Activated CD4-positive, alpha-beta T cell treated with anti-CD3 and anti-CD28 coated beads for 36 hours (primary cell): ENCODE measurements around the gene ZNF326. TPM values are rescaled to one million over a fixed set of nuclear protein-coding genes. Genes with fewer than 3 reads are reported as not detected.
A peak's percentile ranks its signal among the peaks of the same experiment; 100 is the strongest.

ENCODE experiments used
- ATAC-seq: fragments of 200-7000 bp; cut with Tn5 transposase; one replicate; pipeline ENCODE4 v1.10.0; 2021; ENCODE audit warnings: mild to moderate bottlenecking, moderate library complexity
- CTCF ChIA-PET: fragments of 350-600 bp; sonication (Branson Sonifier 250); formaldehyde crosslinking; loops from one replicate; lab custom pipeline; 2021; ENCODE audit warnings: antibody characterized with exemption; lab: Charles Lee
- POLR2A ChIA-PET: fragments of 350-600 bp; sonication (Branson Sonifier 250); formaldehyde crosslinking; loops from one replicate; lab custom pipeline; 2021; ENCODE audit warnings: antibody characterized with exemption, inconsistent platforms; lab: Charles Lee
- DNase-seq: peaks from one replicate; pipeline ENCODE4 v3.0.0-alpha.2; 2020
- H3K27ac Mint-ChIP-seq: one replicate; pipeline ENCODE4 v1.8.0; 2021; ENCODE audit warnings: mixed read lengths
- H3K27me3 Mint-ChIP-seq: one replicate; pipeline ENCODE4 v1.8.0; 2021; ENCODE audit warnings: mixed read lengths
- H3K36me3 Mint-ChIP-seq: one replicate; pipeline ENCODE4 v1.8.0; 2021; ENCODE audit warnings: low read depth, mixed read lengths
- H3K4me1 Mint-ChIP-seq: one replicate; pipeline ENCODE4 v1.8.0; 2021; ENCODE audit warnings: mixed read lengths
- H3K4me3 Mint-ChIP-seq: one replicate; pipeline ENCODE4 v1.8.0; 2021; ENCODE audit warnings: mild to moderate bottlenecking, moderate library complexity, mixed read lengths
- H3K9me3 Mint-ChIP-seq: one replicate; pipeline ENCODE4 v1.8.0; 2021; ENCODE audit warnings: low read depth, mixed read lengths
- intact Hi-C, 2 experiments: fragments of 100-400 bp; cut with DNase I in 1 of 2; cut with micrococcal nuclease in 1 of 2; formaldehyde crosslinking; loops; one replicate each; pipeline versions ENCODE4 v1.14.2 to v1.15.1; 2022 to 2024; cut with DNase I, micrococcal nuclease
- total RNA-seq, 2 experiments: library from RNA; stranded (reverse); gene quantifications; one replicate each; pipeline ENCODE4 v1.2.3, GENCODE V29; 2021

The ZNF326 gene
- total RNA-seq, 2 experiments from 2014 or later = 19.4 to 20.5 TPM

GRCh38 chr1:89953929-89954328 is 41.0 kb upstream of the ZNF326 start:
- no peak overlapping the region for H3K4me3 Mint-ChIP-seq
- H3K27me3 Mint-ChIP-seq = no peaks in the 10 kb centered on the region
- no peaks in the 10 kb centered on the region for H3K9me3 Mint-ChIP-seq
- no peak for DNase-seq
- POLR2A ChIA-PET = interaction anchor here (0.6 kb wide), 1 partner anchor 9 kb away, joined by 3 read pairs; no protein-coding TSS in a partner anchor
- intact Hi-C loops = loop anchor here in 1 of 2 experiments (1.0 kb wide), 2 partner anchors 110 to 150 kb away; no protein-coding TSS in a partner anchor
- peaks cover 28% of the 10 kb centered on the region for H3K4me1 Mint-ChIP-seq
- H3K27ac Mint-ChIP-seq = no peak overlapping the region
- no peaks in the 10 kb centered on the region for H3K36me3 Mint-ChIP-seq
- no peak for ATAC-seq
- CTCF ChIA-PET = no interaction called here

GRCh38 chr1:89954401-89954800 is 40.5 kb upstream of the ZNF326 start:
- intact Hi-C loops = no loop called here
- no peaks in the 10 kb centered on the region for H3K9me3 Mint-ChIP-seq
- CTCF ChIA-PET = no interaction called here
- no peaks in the 10 kb centered on the region for H3K36me3 Mint-ChIP-seq
- H3K4me3 Mint-ChIP-seq = no peak overlapping the region
- ATAC-seq = no peak
- no peak overlapping the region for H3K27ac Mint-ChIP-seq
- POLR2A ChIA-PET = no interaction called here
- peaks cover 28% of the 10 kb centered on the region for H3K4me1 Mint-ChIP-seq
- H3K27me3 Mint-ChIP-seq = no peaks in the 10 kb centered on the region
- DNase-seq = no peak

GRCh38 chr1:89955311-89956205 is 39.4 kb upstream of the ZNF326 start:
- Mint-ChIP-seq H3K27ac (no peak overlapping the region), H3K27me3 (no peaks in the 10 kb centered on the region), H3K4me3 (no peak overlapping the region), H3K36me3 (no peaks in the 10 kb centered on the region), H3K4me1 (peaks cover 28% of the 10 kb centered on the region), H3K9me3 (no peaks in the 10 kb centered on the region)
- intact Hi-C loops = no loop called here
- POLR2A ChIA-PET = no interaction called here
- CTCF ChIA-PET = no interaction called here
- no peak for ATAC-seq
- DNase-seq = no peak

- Mint-ChIP-seq H3K9me3 (no peaks in the 10 kb centered on the region), H3K27me3 (no peaks in the 10 kb centered on the region), H3K4me1 (peaks cover 28% of the 10 kb centered on the region), H3K36me3 (no peaks in the 10 kb centered on the region), H3K4me3 (no peak overlapping the region), H3K27ac (no peak overlapping the region)
- ATAC-seq (peak; percentile 75), DNase-seq (peak; percentile 38)
- ChIA-PET POLR2A (no interaction called here), CTCF (interaction anchor here (1.0 kb wide), 1 partner anchor 333 kb away, joined by 3 read pairs; no protein-coding TSS in a partner anchor)
- intact Hi-C loops = no loop called here
Measured at GRCh38 chr1:89957107-89957506, 37.8 kb upstream of the ZNF326 start.

- POLR2A ChIA-PET = no interaction called here
- H3K4me1 Mint-ChIP-seq = peaks cover 15% of the 10 kb centered on the region
- H3K36me3 Mint-ChIP-seq = no peaks in the 10 kb centered on the region
- no peak for DNase-seq
- intact Hi-C loops = no loop called here
- no peaks in the 10 kb centered on the region for H3K9me3 Mint-ChIP-seq
- CTCF ChIA-PET = no interaction called here
- no peaks in the 10 kb centered on the region for H3K27me3 Mint-ChIP-seq
- H3K4me3 Mint-ChIP-seq = no peak overlapping the region
- no peak overlapping the region for H3K27ac Mint-ChIP-seq
- ATAC-seq = no peak
Measured at GRCh38 chr1:89958851-89959654, 35.9 kb upstream of the ZNF326 start.

- H3K36me3 Mint-ChIP-seq = no peaks in the 10 kb centered on the region
- DNase-seq (no peak), ATAC-seq (no peak)
- H3K27me3 Mint-ChIP-seq = no peaks in the 10 kb centered on the region
- no peak overlapping the region for H3K27ac Mint-ChIP-seq
- no peak overlapping the region for H3K4me3 Mint-ChIP-seq
- no peaks in the 10 kb centered on the region for H3K9me3 Mint-ChIP-seq
- CTCF ChIA-PET = no interaction called here
- intact Hi-C loops = no loop called here
- peaks cover 15% of the 10 kb centered on the region for H3K4me1 Mint-ChIP-seq
- POLR2A ChIA-PET = no interaction called here
Measured at GRCh38 chr1:89959719-89960118, 35.2 kb upstream of the ZNF326 start.

- Mint-ChIP-seq H3K4me1 (peaks cover 11% of the 10 kb centered on the region), H3K27ac (no peak overlapping the region), H3K4me3 (no peak overlapping the region), H3K27me3 (no peaks in the 10 kb centered on the region), H3K9me3 (no peaks in the 10 kb centered on the region), H3K36me3 (no peaks in the 10 kb centered on the region)
- intact Hi-C loops = no loop called here
- DNase-seq = no peak
- ChIA-PET POLR2A (no interaction called here), CTCF (interaction anchor here (0.7 to 0.9 kb wide), 2 partner anchors 23 to 25 kb away, joined by 3 to 4 read pairs; no protein-coding TSS in a partner anchor)
- no peak for ATAC-seq
Measured at GRCh38 chr1:89962024-89962741, 32.7 kb upstream of the ZNF326 start.

GRCh38 chr1:89962742-89963075 is 32.2 kb upstream of the ZNF326 start:
- Mint-ChIP-seq H3K27ac (no peak overlapping the region), H3K36me3 (no peaks in the 10 kb centered on the region), H3K4me1 (peaks cover 8% of the 10 kb centered on the region), H3K9me3 (no peaks in the 10 kb centered on the region), H3K27me3 (no peaks in the 10 kb centered on the region), H3K4me3 (no peak overlapping the region)
- no peak for DNase-seq
- POLR2A ChIA-PET = interaction anchor here (0.6 kb wide), 1 partner anchor 9 kb away, joined by 3 read pairs; no protein-coding TSS in a partner anchor
- CTCF ChIA-PET = interaction anchor here (0.9 kb wide), 1 partner anchor 23 kb away, joined by 4 read pairs; no protein-coding TSS in a partner anchor
- intact Hi-C loops = no loop called here
- ATAC-seq = no peak

GRCh38 chr1:89965193-89965768 is 29.6 kb upstream of the ZNF326 start:
- ChIA-PET CTCF (interaction anchor here (1.0 to 1.6 kb wide), 4 partner anchors 10 to 49 kb away, joined by 3 to 5 read pairs (median 4); no protein-coding TSS in a partner anchor), POLR2A (interaction anchor here (0.6 to 0.7 kb wide), 2 partner anchors 83 to 118 kb away, joined by 3 to 5 read pairs; no protein-coding TSS in a partner anchor)
- no peak for DNase-seq
- intact Hi-C loops = no loop called here
- H3K27me3 Mint-ChIP-seq = no peaks in the 10 kb centered on the region
- no peaks in the 10 kb centered on the region for H3K9me3 Mint-ChIP-seq
- no peaks in the 10 kb centered on the region for H3K36me3 Mint-ChIP-seq
- ATAC-seq = no peak
- peaks cover 2% of the 10 kb centered on the region for H3K4me1 Mint-ChIP-seq
- H3K27ac Mint-ChIP-seq = no peak overlapping the region
- H3K4me3 Mint-ChIP-seq = no peak overlapping the region

GRCh38 chr1:89966656-89967055 is 28.3 kb upstream of the ZNF326 start:
- CTCF ChIA-PET = interaction anchor here (0.9 kb wide), 1 partner anchor 12 kb away, joined by 5 read pairs; no protein-coding TSS in a partner anchor
- H3K36me3 Mint-ChIP-seq = no peaks in the 10 kb centered on the region
- H3K27ac Mint-ChIP-seq = no peak overlapping the region

More at GRCh38 chr1:89966656-89967055, 28.3 kb upstream of the ZNF326 start:
- Mint-ChIP-seq H3K4me3 (no peak overlapping the region), H3K4me1 (peaks cover 2% of the 10 kb centered on the region), H3K9me3 (no peaks in the 10 kb centered on the region), H3K27me3 (no peaks in the 10 kb centered on the region)
- ATAC-seq (no peak), DNase-seq (no peak)
- intact Hi-C loops = no loop called here
- POLR2A ChIA-PET = no interaction called here
